Body of pancreas (tissue), 4 donors: ENCODE data around the gene HTR2B. TPM values are rescaled to one million over a fixed set of nuclear protein-coding genes. Genes with fewer than 3 reads are reported as not detected.

ENCODE experiments used
- ATAC-seq: fragments of 150-250 bp; one replicate; pipeline ENCODE4 v1.9.1; 2016
- DNase-seq, 4 donors: peaks; one replicate each; pipeline ENCODE4 v3.0.0-alpha.2; 2019
- H3K27ac ChIP-seq, 4 donors: fragments of 200-600 bp; sonication (generic); 1 replicate in 3 of 4; 2 replicates in 1 of 4; pipeline versions ENCODE4 v1.5.1 to v1.6.1; 2016 to 2019; ENCODE audit warnings: mild to moderate bottlenecking in 1 of 4, mixed read lengths in 1 of 4, moderate library complexity in 1 of 4
- H3K27me3 ChIP-seq, 2 donors: fragments of 200-600 bp; sonication (generic); one replicate each; pipeline ENCODE4 v1.6.0; 2016; ENCODE audit warnings: mild to moderate bottlenecking in 1 of 2
- H3K36me3 ChIP-seq, 2 donors: fragments of 200-600 bp; sonication (generic); replicated peaks in 1 of 2; 2 replicates each; pipeline ENCODE4 v1.5.1; 2016; ENCODE audit warnings: low read depth in 2 of 2; ENCODE audit not compliant: insufficient read depth in 1 of 2
- H3K4me1 ChIP-seq: fragments of 200-600 bp; sonication (generic); one replicate; pipeline ENCODE4 v1.6.0; 2016
- H3K4me3 ChIP-seq, 2 donors: fragments of 200-600 bp; sonication (generic); 1 replicate in 1 of 2; 2 replicates in 1 of 2; pipeline ENCODE4 v1.5.1; 2016 to 2019
- H3K9me3 ChIP-seq, 3 donors: fragments of 200-600 bp; sonication (generic); 1 replicate in 2 of 3; 2 replicates in 1 of 3; pipeline ENCODE4 v1.5.1; 2016
- CTCF ChIP-seq, 7 experiments: fragments of 450-650 bp in 4 of 7; fragments of 200-600 bp in 3 of 7; sonication (generic) in 3 of 7; IDR thresholded peaks; one replicate each; pipeline ENCODE4 v1.5.1; 2016 to 2019; ENCODE audit warnings: antibody characterized with exemption in 7 of 7
- POLR2A ChIP-seq, 3 donors: fragments of 450-650 bp; IDR thresholded peaks; one replicate each; pipeline ENCODE4 v1.6.1; 2016; ENCODE audit warnings: antibody characterized with exemption in 3 of 3, mild to moderate bottlenecking in 2 of 3
- WGBS, 2 donors: methylation state at CpG; one replicate each; pipeline ENCODE4 v1.1.5; 2017; 5-methylcytosine and 5-hydroxymethylcytosine counted together
- intact Hi-C: fragments of 100-400 bp; cut with DNase I; formaldehyde crosslinking; loops from one replicate; pipeline ENCODE4 v1.15.1; 2023
- total RNA-seq, 2 donors: library from RNA; depleted of rRNA; stranded (reverse); fragments of >200 nt; gene quantifications; one replicate each; pipeline ENCODE4 v1.1.0, GENCODE V29; 2016

Gene HTR2B
- total RNA-seq, 2 donors from 2014 or later, result not detected

- Histone ChIP-seq H3K36me3 (no peaks in the 10 kb centered on the region), H3K27me3 (no peaks in the 10 kb centered on the region), H3K27ac (no peak overlapping the region), H3K4me1 (no peaks in the 10 kb centered on the region), H3K9me3 (peaks cover 0 to 18% (median 0%) of the 10 kb centered on the region in 3 donors), H3K4me3 (no peak overlapping the region)
- no peak for TF ChIP-seq CTCF (IDR thresholded peaks at IDR 0.05)
- intact Hi-C loops, result no loop called here
- DNase-seq (peak in 1 of 4 donors; percentile 15), ATAC-seq (no peak)
- 95% methylated on average over 8 of the region's 8 CpGs for WGBS, 2 donors
These were observed 24.9 kb downstream of the HTR2B start for GRCh38 chr2:231099918-231100317.

- Histone ChIP-seq H3K36me3 (peaks cover 0 to 1% of the 10 kb centered on the region in 2 donors), H3K4me1 (no peaks in the 10 kb centered on the region), H3K27me3 (no peaks in the 10 kb centered on the region), H3K27ac (no peak overlapping the region), H3K4me3 (no peak overlapping the region), H3K9me3 (peaks cover 0 to 12% (median 0%) of the 10 kb centered on the region in 3 donors)
- ATAC-seq, result no peak
- no peak for DNase-seq
- WGBS, 2 donors, result 63 to 71% methylated on average over 4 of the region's 4 CpGs
- intact Hi-C loops, result no loop called here
- TF ChIP-seq POLR2A (IDR thresholded peaks at IDR 0.05), result no peak
- TF ChIP-seq CTCF (IDR thresholded peaks at IDR 0.05), result no peak
These were observed 30.0 kb downstream of the HTR2B start for GRCh38 chr2:231094736-231095346.

- DNase-seq, result no peak
- Histone ChIP-seq H3K4me1 (no peaks in the 10 kb centered on the region), H3K9me3 (peaks cover 0 to 7% (median 0%) of the 10 kb centered on the region in 3 donors), H3K36me3 (peaks cover 0 to 1% of the 10 kb centered on the region in 2 donors), H3K27me3 (no peaks in the 10 kb centered on the region), H3K4me3 (no peak overlapping the region), H3K27ac (no peak overlapping the region)
- intact Hi-C loops, result no loop called here
- no peak for ATAC-seq
- no peak for TF ChIP-seq POLR2A (IDR thresholded peaks at IDR 0.05)
- no peak for TF ChIP-seq CTCF (IDR thresholded peaks at IDR 0.05)
- 89 to 94% methylated on average over 5 of the region's 5 CpGs for WGBS, 2 donors
These were observed 30.9 kb downstream of the HTR2B start for GRCh38 chr2:231093933-231094332.

GRCh38 chr2:231088754-231089153 lies 36.1 kb downstream of the HTR2B start:
- 48 to 54% methylated on average over 4 of the region's 4 CpGs for WGBS, 2 donors
- no peak for ATAC-seq
- H3K36me3 ChIP-seq, result peaks cover 7 to 22% of the 10 kb centered on the region in 2 donors

More at GRCh38 chr2:231088754-231089153, 36.1 kb downstream of the HTR2B start:
- TF ChIP-seq POLR2A (IDR thresholded peaks at IDR 0.05) (no peak), CTCF (IDR thresholded peaks at IDR 0.05) (no peak)
- no peak for DNase-seq
- Histone ChIP-seq H3K4me3 (no peak overlapping the region), H3K27me3 (no peaks in the 10 kb centered on the region), H3K27ac (no peak overlapping the region), H3K4me1 (no peaks in the 10 kb centered on the region), H3K9me3 (no peaks in the 10 kb centered on the region)
- intact Hi-C loops, result no loop called here
